Hematopoietic multipotent progenitor cell treated with erythropoietin and hydrocortisone succinate and interleukin-3 and kit ligand, for 15 days (in vitro differentiated cells): ENCODE measurements around the gene PREX1.

Experiments
- DNase-seq: peaks from one replicate; pipeline ENCODE4 v3.0.0-alpha.2; 2015; ENCODE audit warnings: low spot score

Gene PREX1

DNA sequence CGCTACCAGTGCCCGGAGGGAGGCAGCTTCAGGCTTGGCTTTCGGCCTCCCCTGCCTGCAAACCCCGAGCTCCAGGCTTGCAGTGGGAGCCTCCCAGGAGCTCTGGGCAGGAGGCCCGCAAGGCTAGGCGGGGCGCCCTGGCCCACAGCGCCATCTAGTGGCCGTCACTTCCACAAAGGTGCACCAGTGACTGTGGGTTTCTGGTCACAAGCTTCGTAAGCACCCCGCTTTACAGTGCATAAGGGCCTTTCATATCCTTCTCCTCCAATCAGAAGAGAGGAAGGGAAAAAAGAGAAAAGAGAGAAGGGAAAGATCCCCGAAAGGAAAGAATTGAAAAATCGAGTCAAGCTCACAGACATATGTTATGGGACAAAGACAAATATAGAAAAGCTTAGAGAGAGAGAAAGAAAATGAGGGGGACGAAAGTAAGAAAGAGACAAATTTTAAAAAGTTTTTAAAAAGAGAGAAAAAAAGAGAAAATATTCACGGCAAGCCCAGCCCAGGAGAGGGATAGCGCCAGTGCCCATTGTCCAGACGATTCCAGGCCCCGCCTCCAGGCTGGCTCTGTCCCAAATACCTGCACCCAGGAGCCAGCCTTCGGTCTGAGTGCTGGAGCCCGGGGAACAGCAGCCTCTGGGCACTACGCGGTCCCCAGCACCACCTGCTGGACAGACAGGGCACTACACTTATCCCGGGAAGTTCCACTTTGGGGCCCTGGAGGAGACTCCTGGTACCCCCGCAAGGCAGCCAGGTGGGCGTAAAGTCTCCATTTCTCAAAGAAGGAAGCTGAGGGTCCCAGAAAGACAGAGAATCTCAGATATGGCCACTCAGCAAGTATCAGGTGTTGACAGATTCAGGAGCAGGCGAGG, 207.1 kb downstream of the PREX1 start:
- DNase-seq, result peak; percentile 66

DNA sequence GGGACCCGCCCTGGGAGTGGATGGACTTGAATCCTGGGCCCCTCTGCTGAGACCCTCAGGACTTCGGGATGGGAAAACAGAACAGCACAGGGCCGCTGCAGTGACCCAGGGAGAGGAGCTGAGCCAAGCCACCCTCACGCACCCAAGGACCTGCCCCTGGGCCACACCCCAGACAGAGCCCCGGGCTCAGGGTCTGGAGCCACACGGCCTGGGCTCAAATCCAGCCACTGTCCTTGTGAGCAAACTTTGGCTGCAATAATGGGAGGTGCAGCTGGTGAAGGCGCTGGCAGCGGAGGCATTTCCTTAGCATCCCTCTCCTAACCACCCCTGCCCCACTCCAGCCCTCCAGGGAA, 207.7 kb downstream of the PREX1 start:
- no peak for DNase-seq

DNA sequence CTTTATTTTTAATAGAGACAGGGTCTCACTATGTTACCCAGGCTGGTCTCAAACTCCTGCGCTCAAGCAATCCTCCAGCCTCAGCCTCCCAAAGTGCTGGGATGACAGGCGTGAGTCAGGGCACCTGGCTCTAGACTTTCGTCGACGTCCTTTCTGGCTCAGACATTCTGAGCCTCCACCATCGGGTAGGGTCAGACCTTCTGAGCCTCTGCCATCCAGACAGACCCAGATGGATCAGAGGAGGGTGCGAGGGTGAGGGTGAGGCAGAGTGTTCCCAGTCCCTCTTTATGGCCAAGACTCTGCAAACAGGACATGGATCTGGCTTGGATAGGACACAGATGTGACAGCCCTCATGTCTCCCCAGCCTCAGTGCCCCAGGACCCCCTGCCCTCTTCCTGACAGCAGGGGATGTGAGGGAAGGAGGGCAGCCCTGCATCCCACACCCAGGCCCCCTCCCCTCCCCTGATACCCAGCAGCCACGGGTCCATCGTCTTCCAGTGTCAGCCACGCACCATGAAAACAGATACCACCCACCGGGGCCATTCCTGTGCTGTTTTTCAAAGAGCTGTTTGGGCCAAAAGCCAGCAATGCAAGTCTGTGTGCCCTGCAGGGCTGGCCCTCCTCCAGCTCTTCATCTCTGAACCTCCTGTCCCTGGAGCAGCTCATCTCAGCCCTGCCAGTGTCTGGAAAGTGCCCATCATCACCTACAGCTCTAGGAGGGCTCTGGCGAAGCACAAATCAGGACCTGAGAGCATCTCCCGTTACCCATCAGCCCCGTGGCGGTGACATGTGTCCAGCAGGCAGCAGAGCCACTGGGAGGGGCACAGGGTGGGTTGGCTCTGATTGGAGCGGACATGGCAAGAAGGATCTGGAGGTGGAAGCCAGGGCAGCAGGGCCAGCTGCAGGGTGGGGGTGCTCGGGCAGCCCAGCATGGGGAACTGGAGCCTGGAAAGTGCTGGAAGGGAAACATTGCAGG, 208.4 kb downstream of the PREX1 start:
- no peak for DNase-seq

DNA sequence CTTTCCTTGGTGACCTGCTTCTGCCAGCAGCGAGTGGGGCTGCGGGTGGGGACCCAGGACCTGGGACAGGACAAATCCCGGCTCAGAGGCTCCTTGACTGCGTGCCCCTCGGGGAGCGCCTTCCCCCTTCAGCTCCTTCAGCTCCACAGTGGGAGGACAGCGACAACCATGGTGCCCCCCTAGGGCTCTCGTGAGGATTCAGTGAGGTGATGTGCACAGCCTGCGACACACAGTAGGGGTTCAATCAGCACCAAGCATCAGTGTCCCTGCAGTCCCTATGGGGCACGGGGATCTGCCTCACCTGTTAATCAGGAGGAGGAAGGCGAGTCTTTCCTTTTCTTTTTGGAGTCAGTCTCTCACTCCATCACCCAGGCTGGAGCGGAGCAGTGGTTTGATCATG, 209.2 kb downstream of the PREX1 start:
- DNase-seq, result no peak

DNA sequence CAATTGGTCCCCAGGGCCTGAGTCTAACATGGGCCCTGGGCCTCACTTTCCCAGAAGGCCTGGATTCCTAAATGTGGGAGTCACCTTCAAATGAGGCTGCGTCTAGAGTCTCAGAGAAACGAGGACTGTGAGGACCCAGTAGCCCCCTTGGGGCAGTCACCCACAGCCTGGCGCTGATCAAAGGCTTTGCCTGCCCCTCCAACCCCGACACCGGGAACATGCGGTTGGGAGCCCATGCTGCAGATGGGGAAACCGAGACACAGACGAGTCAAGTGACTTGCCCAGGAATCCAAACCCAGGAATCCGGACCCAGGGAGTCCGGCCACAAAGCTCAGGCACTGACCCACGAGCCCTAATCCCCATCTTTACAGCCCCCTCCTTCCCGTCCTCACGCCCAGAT, 209.7 kb downstream of the PREX1 start:
- DNase-seq, result no peak

DNA sequence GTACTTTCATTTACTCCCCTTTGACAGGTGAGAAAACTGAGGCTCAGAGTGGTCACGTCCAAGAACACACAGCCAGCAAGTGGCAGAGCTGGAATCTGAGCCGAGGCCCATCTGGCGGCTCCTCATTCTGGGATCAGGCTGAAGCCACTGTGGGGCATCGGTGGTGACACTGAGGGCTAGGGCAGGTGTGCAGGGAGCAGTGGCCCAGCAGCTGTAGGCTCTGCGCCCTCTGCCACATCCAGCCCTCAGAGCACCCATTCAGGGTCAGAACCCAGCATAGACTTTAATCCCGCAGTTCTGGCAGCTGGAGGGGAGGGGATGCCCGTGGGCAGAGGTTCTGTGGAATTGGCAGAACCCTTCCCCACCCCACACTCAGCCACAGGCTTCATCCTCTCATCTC, 210.3 kb downstream of the PREX1 start:
- no peak for DNase-seq

DNA sequence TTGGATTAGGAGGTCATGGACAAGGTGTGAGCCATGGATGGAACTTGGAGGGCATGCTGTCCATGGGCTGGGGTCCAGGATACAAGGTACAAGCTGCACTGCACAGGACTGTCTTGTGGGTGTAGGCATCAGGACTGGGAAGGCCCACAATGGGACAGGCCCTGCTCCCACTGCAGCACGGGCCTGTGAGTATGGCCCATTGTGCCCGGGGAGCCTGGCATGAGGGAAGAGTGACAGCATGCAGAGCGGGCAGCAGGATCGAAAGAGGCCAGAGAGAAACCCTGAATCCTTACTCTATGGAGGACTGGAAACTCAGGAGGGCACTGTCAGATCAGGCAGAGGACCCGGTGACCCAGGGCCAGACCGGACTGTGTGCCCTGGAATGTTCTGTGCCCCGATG, 211.3 kb downstream of the PREX1 start:
- no peak for DNase-seq

DNA sequence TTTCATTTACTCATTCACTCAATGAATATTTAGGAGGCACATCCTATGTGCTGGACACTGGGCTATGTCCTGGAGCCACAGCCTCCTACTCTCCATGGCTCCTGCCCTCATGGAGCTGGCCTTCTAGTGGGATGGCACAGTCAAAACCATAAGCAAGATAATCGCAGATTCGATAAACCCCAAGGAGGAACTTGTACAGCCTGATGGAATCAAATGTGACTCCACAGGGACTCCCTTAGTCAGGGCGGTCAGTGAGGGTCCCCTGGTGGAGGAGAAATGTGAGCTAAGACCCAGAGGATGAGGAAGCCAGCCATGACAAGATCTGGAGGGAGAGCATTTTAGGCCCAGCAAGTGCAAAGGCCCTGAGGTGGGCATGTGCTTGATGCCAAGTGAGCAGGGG, 211.9 kb downstream of the PREX1 start:
- DNase-seq, result no peak

DNA sequence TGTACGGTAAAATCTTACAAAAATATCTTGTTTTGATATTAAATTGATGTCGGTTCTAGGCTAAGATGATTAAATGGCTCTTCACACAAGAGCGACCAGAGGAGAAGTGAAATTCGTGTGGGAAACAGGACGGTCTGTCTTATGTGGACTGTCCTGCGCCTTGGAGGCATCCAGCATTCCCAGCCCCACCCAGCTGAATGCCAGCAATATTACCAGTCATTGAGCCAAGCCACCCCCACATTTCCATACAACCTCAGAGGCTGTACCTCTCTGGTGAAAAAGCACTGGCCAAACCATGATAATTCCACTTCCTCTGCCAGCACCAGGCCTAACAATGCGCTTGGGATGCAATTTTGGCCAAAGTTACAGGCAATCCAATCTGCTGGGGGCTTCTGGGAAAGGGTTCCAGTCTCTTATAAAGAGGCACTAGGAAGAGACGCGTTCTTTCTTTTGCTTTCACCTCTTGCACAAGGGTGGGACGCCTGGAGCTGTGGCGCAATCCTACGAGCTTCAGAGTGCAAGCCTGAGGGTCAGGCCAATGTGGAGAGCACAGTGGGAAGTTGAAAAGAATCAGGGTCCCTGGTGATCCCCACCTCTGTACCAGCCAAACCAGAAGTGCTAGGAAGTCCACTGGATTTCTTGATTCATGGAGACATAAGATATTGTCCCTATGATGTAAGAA, 213.1 kb downstream of the PREX1 start:
- no peak for DNase-seq

DNA sequence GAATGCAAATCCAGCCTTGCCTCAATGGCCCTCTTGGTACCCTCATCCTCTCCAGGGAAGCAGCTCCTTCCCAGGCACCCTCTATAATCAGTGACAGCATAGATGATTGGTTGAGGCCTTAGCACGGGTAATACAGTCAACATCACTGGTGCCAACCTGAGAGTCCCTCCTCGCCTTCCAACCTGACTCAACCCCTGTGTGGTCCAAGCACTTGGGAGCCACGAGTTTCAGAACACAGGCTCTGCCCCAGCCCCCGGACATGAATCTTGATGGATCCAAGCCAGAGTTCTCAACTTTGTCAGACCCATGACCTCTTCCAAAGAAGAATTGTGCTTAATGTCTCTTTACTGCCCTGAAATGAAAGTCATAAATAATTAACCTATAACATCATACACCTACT, 213.9 kb downstream of the PREX1 start:
- DNase-seq, result no peak

DNA sequence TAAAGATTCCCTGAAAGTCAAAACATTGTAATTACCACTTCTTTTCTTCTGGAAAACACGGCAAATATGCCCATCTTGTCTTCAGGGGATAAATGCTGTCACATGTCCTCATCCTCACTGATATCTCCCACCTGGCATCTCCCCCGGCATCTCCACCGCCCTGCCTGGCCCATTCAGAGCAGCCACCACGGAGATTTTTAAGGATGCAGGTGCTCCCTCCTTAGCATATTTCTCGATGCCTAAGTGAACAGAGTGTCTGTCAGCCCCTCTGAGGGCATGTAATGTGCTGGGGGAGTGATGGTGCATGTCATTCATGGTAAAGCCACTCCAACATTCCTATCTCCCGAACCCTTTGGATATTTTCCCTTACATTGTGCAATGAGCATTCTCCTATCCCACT, 215.5 kb downstream of the PREX1 start:
- no peak for DNase-seq

DNA sequence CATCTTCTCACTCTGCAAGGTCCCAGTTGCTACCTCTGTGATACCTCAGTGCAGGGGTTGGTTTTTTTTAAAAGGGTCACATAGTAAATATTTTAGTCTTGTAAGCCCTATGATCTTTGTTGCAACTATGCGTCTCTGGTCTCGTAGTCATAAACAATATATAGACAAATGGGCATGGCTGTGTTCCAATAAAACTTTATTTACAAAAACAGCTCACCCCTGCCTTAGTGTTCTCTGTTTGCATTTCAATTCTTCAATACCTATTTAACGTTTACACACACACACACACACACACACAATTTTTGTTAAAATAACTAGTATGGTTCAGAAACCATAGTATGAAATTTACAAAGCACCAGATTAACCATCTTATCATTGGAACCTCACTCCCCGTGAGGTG, 216.8 kb downstream of the PREX1 start:
- DNase-seq, result no peak

DNA sequence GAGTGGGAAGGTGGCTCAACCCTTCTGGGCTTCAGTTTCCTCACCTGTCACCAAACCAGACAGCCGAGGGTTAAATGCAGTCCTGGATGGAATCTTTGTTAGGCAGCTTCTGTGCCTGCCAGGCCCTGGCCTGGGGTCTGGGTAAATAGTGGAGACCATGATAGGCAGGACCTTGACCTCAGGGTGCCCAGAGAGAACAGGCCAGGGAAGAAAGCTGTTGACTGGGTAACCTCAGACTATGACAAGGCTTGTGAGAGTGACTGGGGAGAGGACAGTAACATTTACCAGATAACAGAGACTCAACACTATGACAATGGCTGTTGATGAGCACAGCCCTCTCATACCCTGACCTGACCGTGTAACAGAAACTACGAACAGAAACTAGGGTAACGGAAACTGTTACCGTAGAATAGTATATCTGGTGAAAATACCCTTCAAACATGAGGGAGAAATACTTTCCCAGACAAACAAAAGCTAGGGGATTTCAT, 218.3 kb downstream of the PREX1 start:
- DNase-seq, result no peak

DNA sequence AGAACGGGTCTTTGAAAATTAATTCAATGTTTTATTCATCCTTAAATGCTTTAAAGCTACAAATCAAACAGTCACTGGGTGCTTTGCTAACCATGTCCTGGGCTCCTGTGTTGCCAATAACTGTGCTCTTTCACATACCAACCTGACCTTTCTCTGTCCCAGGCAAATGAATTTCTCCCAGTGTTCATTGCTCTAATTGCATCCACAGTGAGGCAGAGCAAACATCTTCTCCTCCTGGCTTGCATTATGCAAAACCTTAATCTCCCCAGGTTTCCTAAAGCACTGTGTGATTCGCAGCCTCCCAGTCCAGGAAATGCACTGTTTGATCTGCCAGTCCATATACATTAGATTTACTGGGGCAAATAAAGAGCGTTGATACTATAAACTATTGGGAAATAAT, 219.0 kb downstream of the PREX1 start:
- no peak for DNase-seq

DNA sequence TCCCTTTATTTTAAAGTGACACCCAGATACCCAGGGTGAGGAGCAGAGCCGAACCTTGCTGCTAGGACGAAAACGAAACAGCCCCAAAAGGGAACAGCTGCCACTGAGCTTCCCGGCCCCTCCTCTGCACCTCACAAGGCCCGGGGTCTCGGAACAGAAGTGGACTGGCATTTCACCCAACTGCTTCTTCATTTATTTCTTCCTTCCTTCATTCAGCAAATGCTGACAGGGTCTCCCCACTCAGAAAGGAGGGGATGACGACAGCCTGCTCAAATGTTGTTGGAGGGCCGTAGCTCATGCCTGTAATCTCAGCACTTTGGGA, 220.3 kb downstream of the PREX1 start:
- DNase-seq, result no peak

DNA sequence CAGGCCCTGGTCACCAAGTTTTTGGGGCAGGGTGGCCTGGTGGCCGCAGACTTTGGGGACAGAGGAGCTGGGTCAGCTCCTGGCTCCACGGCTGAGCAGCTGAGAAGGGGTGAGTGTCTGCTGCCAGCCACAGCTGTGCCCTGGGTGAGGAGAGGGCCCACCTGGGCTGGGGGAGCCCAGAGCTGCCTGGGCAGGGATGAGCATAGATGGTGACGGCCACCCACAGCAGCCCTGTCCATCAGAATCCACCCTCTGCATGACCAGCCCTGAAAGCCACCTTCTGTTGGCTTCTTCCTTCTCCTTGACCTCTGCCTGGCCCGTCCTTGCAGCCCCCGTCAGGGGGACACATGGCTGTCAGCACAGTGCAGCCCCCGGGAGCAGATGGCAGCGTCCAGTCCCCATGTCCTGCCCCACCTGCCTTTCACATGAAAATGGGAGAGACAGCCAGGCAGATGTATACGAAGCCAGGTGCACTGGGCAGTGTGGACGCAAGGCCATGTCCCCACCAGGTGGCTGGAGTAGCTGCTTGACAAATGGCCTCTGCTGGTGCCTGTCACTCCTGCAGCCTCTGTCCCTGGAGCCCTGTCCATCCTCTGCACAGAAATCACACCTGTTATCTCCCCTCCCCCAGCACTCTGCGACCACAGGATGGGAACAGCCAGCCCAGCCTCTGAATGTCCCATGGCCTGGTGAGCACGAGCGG, 220.8 kb downstream of the PREX1 start:
- no peak for DNase-seq

DNA sequence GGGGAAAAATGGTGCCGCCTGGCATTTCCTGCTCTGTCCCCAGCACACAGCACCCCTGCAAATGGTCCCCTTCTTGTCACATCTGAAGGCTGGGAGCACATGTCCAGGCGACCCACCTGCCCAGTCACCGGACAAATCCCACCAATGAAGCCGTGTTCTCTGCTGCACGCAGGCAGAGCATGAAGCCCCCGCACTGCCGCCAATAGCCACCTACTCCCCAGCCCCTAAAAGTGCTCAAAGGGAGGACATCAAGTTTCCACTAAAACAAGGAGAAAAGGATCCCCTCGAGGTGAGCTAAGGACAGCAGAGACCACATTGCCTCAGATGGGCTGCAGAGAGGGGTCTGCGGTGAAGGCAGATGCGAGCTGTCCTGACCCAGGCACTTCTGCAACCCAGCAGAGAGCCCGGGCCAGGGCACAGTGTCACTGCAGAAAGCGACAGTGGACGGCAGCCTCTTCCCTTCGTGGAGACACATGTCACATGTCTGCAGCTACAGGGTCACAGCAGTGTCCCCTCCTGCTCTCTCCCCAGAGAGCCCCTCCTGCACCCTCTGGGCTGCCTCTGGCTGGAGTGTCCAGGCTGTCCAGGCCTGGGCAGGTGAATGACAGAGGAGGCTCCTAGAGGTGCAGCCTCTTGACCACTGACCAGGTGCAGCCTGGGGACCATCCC, 221.5 kb downstream of the PREX1 start:
- DNase-seq, result no peak

DNA sequence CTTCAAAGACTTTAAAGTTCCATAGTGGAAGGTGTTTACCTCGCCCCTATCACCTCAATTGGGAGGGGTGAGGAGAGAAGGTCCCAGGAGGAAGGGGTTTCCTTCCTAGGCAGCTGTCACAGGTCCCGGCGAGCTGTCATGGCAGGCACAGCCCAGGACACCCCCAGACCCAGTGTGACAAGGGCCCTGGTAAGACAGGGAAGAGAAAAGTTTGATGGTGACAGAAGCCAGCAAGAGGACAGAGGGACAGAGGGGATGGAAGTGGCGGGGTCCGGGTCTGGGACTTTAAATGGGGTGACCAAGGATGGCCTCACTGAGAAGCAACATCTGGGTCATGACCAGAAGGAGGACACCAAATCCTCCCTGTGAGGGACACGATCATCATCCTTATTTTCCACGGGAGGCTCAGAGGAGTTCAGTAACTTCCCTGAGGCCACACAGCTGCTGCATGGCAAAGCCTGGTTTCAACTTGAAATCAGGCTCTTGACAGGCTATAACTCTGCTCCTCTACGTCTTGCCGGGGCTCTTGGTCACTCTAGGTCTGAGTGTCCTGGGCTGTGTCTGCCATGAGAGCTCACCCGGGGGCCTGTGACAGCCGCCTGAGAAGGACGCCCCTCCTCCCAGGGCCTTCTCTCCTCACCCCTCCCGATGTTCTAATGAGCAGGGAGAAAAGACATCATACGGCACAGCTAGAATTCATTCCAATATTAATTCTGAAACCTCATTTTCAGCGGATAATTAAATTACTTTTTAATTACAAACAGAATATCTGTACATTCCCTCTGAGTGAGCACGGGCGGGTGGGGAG, 222.2 kb downstream of the PREX1 start:
- DNase-seq, result no peak

DNA sequence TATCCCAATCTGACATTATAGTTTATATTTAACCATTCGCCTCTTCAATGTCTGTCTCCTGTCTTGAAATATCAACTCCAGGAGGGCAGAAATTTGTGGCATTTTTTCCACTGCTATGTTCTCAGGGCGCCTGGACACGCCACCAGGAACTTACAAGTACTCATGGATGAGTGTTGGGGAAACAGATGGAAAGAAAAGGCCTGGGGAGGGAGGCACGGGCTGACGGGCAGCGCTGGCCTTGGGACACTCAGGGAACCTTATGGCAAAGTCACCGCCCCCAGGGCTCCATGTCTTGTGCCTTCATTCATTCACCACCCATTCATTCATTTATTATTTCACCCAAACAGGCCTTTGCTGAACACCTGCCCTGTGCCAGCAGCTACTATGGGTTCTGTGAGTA, 222.9 kb downstream of the PREX1 start:
- no peak for DNase-seq

DNA sequence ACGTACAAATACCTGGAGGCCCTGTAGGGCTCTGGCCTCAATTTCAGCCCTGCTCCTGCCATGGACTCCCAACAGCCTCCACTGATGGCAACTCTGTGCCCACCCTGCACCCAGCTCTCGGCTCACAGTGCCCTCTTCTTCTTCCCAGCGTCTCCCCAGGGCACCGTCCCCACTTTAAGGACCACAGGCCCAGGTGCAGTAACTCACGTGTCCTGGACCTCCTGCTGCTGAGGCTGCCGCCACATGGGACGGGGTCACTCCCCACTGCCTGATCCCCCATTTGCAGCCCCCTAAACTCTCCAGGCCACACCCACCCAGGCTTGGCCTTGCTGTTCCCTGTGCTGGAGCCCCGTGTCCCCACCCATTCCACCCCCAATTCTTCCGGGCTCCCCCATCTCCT, 223.4 kb downstream of the PREX1 start:
- no peak for DNase-seq
